ENCODE data around the gene PLPP1. TPM values are rescaled to one million over a fixed set of nuclear protein-coding genes. Genes with fewer than 3 reads are reported as not detected.

The PLPP1 gene
- total RNA-seq, 4 donors from 2014 or later: 26.1 to 140 (median 41.3) TPM

- intact Hi-C loops (cut with DNase I): no loop called here
- no peaks in the 10 kb centered on the region for H3K36me3 ChIP-seq
- H3K27me3 ChIP-seq: no peaks in the 10 kb centered on the region
- H3K27ac ChIP-seq: no peak overlapping the region
- peaks cover 0 to 52% (median 0%) of the 10 kb centered on the region in 3 donors for H3K4me1 ChIP-seq
- no peaks in the 10 kb centered on the region for H3K9me3 ChIP-seq
- no peak overlapping the region for H3K4me3 ChIP-seq
- DNase-seq: no peak
- TF ChIP-seq POLR2A (IDR thresholded peaks at IDR 0.05): no peak
- no peak for TF ChIP-seq CTCF (IDR thresholded peaks at IDR 0.05)
These were observed 15.9 kb downstream of the PLPP1 start for GRCh38 chr5:55518831-55519390.

- H3K4me3 ChIP-seq: no peak overlapping the region
- WGBS, 2 donors: 93% methylated on average over 6 to 7 of the region's 7 CpGs
- no peaks in the 10 kb centered on the region for H3K27me3 ChIP-seq
- H3K4me1 ChIP-seq: peaks cover 0 to 48% (median 0%) of the 10 kb centered on the region in 3 donors
- H3K9me3 ChIP-seq: no peaks in the 10 kb centered on the region
- DNase-seq: no peak
- intact Hi-C loops (cut with DNase I): no loop called here
- H3K36me3 ChIP-seq: no peaks in the 10 kb centered on the region
- TF ChIP-seq POLR2A (IDR thresholded peaks at IDR 0.05) (no peak), CTCF (IDR thresholded peaks at IDR 0.05) (no peak)
- no peak overlapping the region for H3K27ac ChIP-seq
These were observed 17.0 kb downstream of the PLPP1 start for GRCh38 chr5:55517804-55518203.

GRCh38 chr5:55511010-55511409 is 23.8 kb downstream of the PLPP1 start:
- Histone ChIP-seq H3K27ac (peak overlapping the region in 1 of 4 donors; percentile 2), H3K27me3 (no peaks in the 10 kb centered on the region), H3K9me3 (no peaks in the 10 kb centered on the region), H3K36me3 (no peaks in the 10 kb centered on the region), H3K4me1 (peaks cover 0 to 61% (median 4%) of the 10 kb centered on the region in 3 donors), H3K4me3 (no peak overlapping the region)
- no peak for DNase-seq
- TF ChIP-seq CTCF (IDR thresholded peaks at IDR 0.05) (no peak), POLR2A (IDR thresholded peaks at IDR 0.05) (no peak)
- WGBS, 2 donors: 52 to 55% methylated on average over 1 of the region's 1 CpG
- intact Hi-C loops (cut with DNase I): no loop called here

GRCh38 chr5:55510523-55510880 is 24.3 kb downstream of the PLPP1 start:
- no peak overlapping the region for H3K4me3 ChIP-seq
- no peaks in the 10 kb centered on the region for H3K27me3 ChIP-seq
- no peaks in the 10 kb centered on the region for H3K9me3 ChIP-seq
- H3K27ac ChIP-seq: peak overlapping the region in 1 of 4 donors; percentile 2
- H3K4me1 ChIP-seq: peaks cover 0 to 63% (median 4%) of the 10 kb centered on the region in 3 donors
- TF ChIP-seq CTCF (IDR thresholded peaks at IDR 0.05) (no peak), POLR2A (IDR thresholded peaks at IDR 0.05) (no peak)
- intact Hi-C loops (cut with DNase I): no loop called here
- no peak for DNase-seq
- H3K36me3 ChIP-seq: no peaks in the 10 kb centered on the region

GRCh38 chr5:55509796-55510522 is 24.8 kb downstream of the PLPP1 start:
- TF ChIP-seq CTCF (IDR thresholded peaks at IDR 0.05): no peak
- TF ChIP-seq POLR2A (IDR thresholded peaks at IDR 0.05): no peak
- no peak overlapping the region for H3K4me3 ChIP-seq
- intact Hi-C loops (cut with DNase I): no loop called here
- no peaks in the 10 kb centered on the region for H3K27me3 ChIP-seq
- peak overlapping the region in 1 of 4 donors; percentile 30 for H3K27ac ChIP-seq
- 67 to 75% methylated on average over 5 of the region's 5 CpGs for WGBS, 2 donors
- H3K36me3 ChIP-seq: no peaks in the 10 kb centered on the region
- DNase-seq: no peak
- H3K4me1 ChIP-seq: peaks cover 0 to 62% (median 4%) of the 10 kb centered on the region in 3 donors
- H3K9me3 ChIP-seq: no peaks in the 10 kb centered on the region
